Endothelial cell of umbilical vein (primary cell): Measurements from ENCODE around the gene MOB1B. TPM values are rescaled to one million over a fixed set of nuclear protein-coding genes. Genes with fewer than 3 reads are reported as not detected.

ENCODE experiments used
- BruUV-seq: library from RNA; stranded (reverse); fragments of 400-500 nt; replicated peaks from 2 replicates; lab custom pipeline; 2021; lab: Mats Ljungman, UMichigan
- CTCF ChIA-PET: fragments of 300-600, 350-600 bp; sonication (Branson Sonifier 250); formaldehyde crosslinking; loops from one replicate; lab custom pipeline; 2021; ENCODE audit warnings: antibody characterized with exemption, inconsistent platforms; lab: Charles Lee
- POLR2A ChIA-PET: fragments of 300-600, 350-600 bp; sonication (Branson Sonifier 250); formaldehyde crosslinking; loops from one replicate; lab custom pipeline; 2021; ENCODE audit warnings: antibody characterized with exemption, inconsistent platforms; lab: Charles Lee
- DNase-seq: peaks from one replicate; pipeline ENCODE4 v3.0.0-alpha.2; 2011; ENCODE audit warnings: low read depth, low spot score
- FAIRE-seq: peaks from 2 replicates; lab custom pipeline; 2011; peaks lifted over from hg19 to GRCh38; lab: Jason Lieb, UNC
- H2AFZ ChIP-seq: 2 replicates; pipeline ENCODE4 v1.6.0; 2012; ENCODE audit warnings: low read depth, low read length, control low read depth, inconsistent platforms
- H3K27ac ChIP-seq: 2 replicates; pipeline ENCODE4 v1.5.1; 2011; ENCODE audit warnings: low read depth, mild to moderate bottlenecking, control low read depth, low read length, moderate library complexity; ENCODE audit not compliant: insufficient read depth
- H3K27me3 ChIP-seq, 2 experiments: 2 replicates each; pipeline versions ENCODE4 v1.6.0 to v1.6.1; 2011; ENCODE audit warnings: low read length in 2 of 2, mixed read lengths in 1 of 2; ENCODE audit not compliant: control insufficient read depth in 2 of 2, insufficient read depth in 2 of 2
- H3K36me3 ChIP-seq, 2 experiments: 2 replicates in 1 of 2; 3 replicates in 1 of 2; pipeline ENCODE4 v1.5.1; 2011; ENCODE audit warnings: low read length in 2 of 2, mild to moderate bottlenecking in 1 of 2, moderate library complexity in 1 of 2; ENCODE audit not compliant: control insufficient read depth in 2 of 2, insufficient read depth in 2 of 2; ENCODE audit errors: extremely low read depth in 1 of 2
- H3K4me1 ChIP-seq: 3 replicates; pipeline ENCODE4 v1.5.1; 2011; ENCODE audit warnings: mild to moderate bottlenecking, low read length; ENCODE audit not compliant: control insufficient read depth, insufficient read depth; ENCODE audit errors: extremely low read depth
- H3K4me2 ChIP-seq: 2 replicates; pipeline ENCODE4 v1.6.1; 2011; ENCODE audit warnings: low read length, control low read depth, mixed read lengths; ENCODE audit not compliant: insufficient read depth
- H3K4me3 ChIP-seq, 3 experiments: fragments of 200-600 bp in 1 of 3; sonication (generic), shearing (Covaris generic) in 1 of 3; replicated peaks in 1 of 3; 2 replicates each; pipeline ENCODE4 v1.5.1; 2011 to 2016; ENCODE audit warnings: control low read depth in 3 of 3, low read length in 3 of 3, mild to moderate bottlenecking in 2 of 3, inconsistent platforms in 1 of 3, low read depth in 1 of 3, moderate library complexity in 1 of 3; ENCODE audit not compliant: insufficient read depth in 1 of 3
- H3K79me2 ChIP-seq: 2 replicates; pipeline ENCODE4 v1.6.0; 2012; ENCODE audit warnings: low read length, inconsistent platforms; ENCODE audit not compliant: control insufficient read depth, insufficient read depth
- H3K9ac ChIP-seq: replicated peaks from 2 replicates; pipeline ENCODE3; 2011; ENCODE audit warnings: low read length, control low read depth; ENCODE audit not compliant: insufficient read depth; ENCODE audit errors: extremely low read depth
- H3K9me1 ChIP-seq: replicated peaks from 3 replicates; pipeline ENCODE4 v1.6.0; 2011; ENCODE audit warnings: mild to moderate bottlenecking, low read length; ENCODE audit not compliant: control insufficient read depth, insufficient read depth; ENCODE audit errors: extremely low read depth
- H3K9me3 ChIP-seq: replicated peaks from 2 replicates; pipeline ENCODE4 v1.5.1; 2012; ENCODE audit warnings: low read length, inconsistent platforms; ENCODE audit not compliant: control insufficient read depth, insufficient read depth
- H4K20me1 ChIP-seq: replicated peaks from 2 replicates; pipeline ENCODE3; 2011; ENCODE audit warnings: mild to moderate bottlenecking, low read length; ENCODE audit not compliant: control insufficient read depth, insufficient read depth; ENCODE audit errors: extremely low read depth
- CTCF ChIP-seq, 2 donors: IDR thresholded peaks; 1 replicate in 1 of 2; 2 replicates in 1 of 2; pipeline ENCODE4 v1.5.1; 2011; ENCODE audit warnings: low read length in 2 of 2, mild to moderate bottlenecking in 2 of 2, moderate library complexity in 2 of 2, control low read depth in 1 of 2, inconsistent platforms in 1 of 2, low read depth in 1 of 2; ENCODE audit not compliant: insufficient read depth in 1 of 2; ENCODE audit errors: extremely low read depth in 1 of 2
- EZH2 ChIP-seq: IDR thresholded peaks from 2 replicates; pipeline ENCODE4 v1.6.1; 2012; ENCODE audit warnings: borderline replicate concordance, low read depth, mild to moderate bottlenecking, moderate library complexity, low read length, inconsistent platforms; ENCODE audit not compliant: severe bottlenecking
- FOS ChIP-seq: IDR thresholded peaks from 2 replicates; pipeline ENCODE4 v1.6.1; 2011; ENCODE audit warnings: mild to moderate bottlenecking, low read length, moderate library complexity, borderline replicate concordance; ENCODE audit not compliant: insufficient read depth
- GATA2 ChIP-seq: IDR thresholded peaks from 2 replicates; pipeline ENCODE4 v1.7.0; 2011; ENCODE audit warnings: low read depth, mild to moderate bottlenecking, moderate library complexity, mixed read lengths, low read length; ENCODE audit not compliant: insufficient read length, insufficient read depth
- JUN ChIP-seq: IDR thresholded peaks from 2 replicates; pipeline ENCODE4 v1.6.1; 2011; ENCODE audit warnings: borderline replicate concordance, low read depth; ENCODE audit not compliant: insufficient read length, insufficient read depth
- MAX ChIP-seq: IDR thresholded peaks from 2 replicates; pipeline ENCODE4 v1.6.1; 2011; ENCODE audit not compliant: insufficient read depth, insufficient read length
- MYC ChIP-seq: IDR thresholded peaks from one replicate; pipeline ENCODE4 v1.6.1; 2011; ENCODE audit warnings: mild to moderate bottlenecking, low read depth, low read length
- POLR2A ChIP-seq: IDR thresholded peaks from 2 replicates; pipeline ENCODE4 v1.6.1; 2012; ENCODE audit warnings: low read depth, mild to moderate bottlenecking, control low read depth, low read length
- POLR2AphosphoS5 ChIP-seq: IDR thresholded peaks from 2 replicates; pipeline ENCODE4 v1.6.1; 2012; ENCODE audit warnings: low read depth, mild to moderate bottlenecking, control low read depth, low read length, moderate library complexity; ENCODE audit not compliant: insufficient read depth
- dilution Hi-C: fragments of 300-500 bp; cut with MboI; formaldehyde crosslinking; loops from one replicate; pipeline ENCODE4 v1.15.0; 2019; ENCODE audit warnings: low sequenced_read_pairs; ENCODE audit not compliant: extremely low pct_ligation_motif_present
- intact Hi-C: fragments of 100-400 bp; cut with micrococcal nuclease; formaldehyde crosslinking; loops from one replicate; pipeline ENCODE4 v1.10.0; 2022
- polyA plus RNA-seq, 4 experiments: library from polyadenylated mRNA; depleted of rRNA in 3 of 4; stranded (reverse) in 3 of 4; unstranded in 1 of 4; fragments of >200 nt; gene quantifications; 2 replicates each; pipeline versions ENCODE4 v1.2.1 to v1.2.3, GENCODE V29; 2011 to 2012; ENCODE audit warnings: missing spikeins in 1 of 4
- total RNA-seq: library from RNA; stranded (reverse); gene quantifications from 2 replicates; pipeline ENCODE4 v1.2.3, GENCODE V29; 2021

Gene MOB1B
- total and polyA plus RNA-seq, 2 donors (not counting 3 experiments of a cell fraction or from before 2014, with no cell fraction given) = 4.3 to 23.9 TPM

GRCh38 chr4:70855464-70855863, 46.7 kb upstream of the MOB1B start:
- dilution Hi-C loops = no loop called here
- POLR2A ChIA-PET = no interaction called here
- FAIRE-seq = no peak

GRCh38 chr4:70858454-70858853, 43.7 kb upstream of the MOB1B start:
- H3K4me3 ChIP-seq = no peak overlapping the region
- H3K79me2 ChIP-seq = no peaks in the 10 kb centered on the region
- no peaks in the 10 kb centered on the region for H3K9me3 ChIP-seq
- BruUV-seq = no TSS peak
- intact Hi-C loops (no loop called here), dilution Hi-C loops (no loop called here)
- H3K27me3 ChIP-seq = peaks cover 0 to 2% of the 10 kb centered on the region in 2 experiments
- no peak overlapping the region for H3K9ac ChIP-seq
- no peak overlapping the region for H2AFZ ChIP-seq
- H3K4me1 ChIP-seq = no peaks in the 10 kb centered on the region
- H3K9me1 ChIP-seq = no peaks in the 10 kb centered on the region
- no peak for DNase-seq
- TF ChIP-seq POLR2A = no peak
- TF ChIP-seq FOS = no peak
- no peak for TF ChIP-seq EZH2
- no peak for TF ChIP-seq JUN
- TF ChIP-seq MYC = no peak
- no peak for TF ChIP-seq MAX
- no peak for TF ChIP-seq POLR2AphosphoS5
- no peak for TF ChIP-seq GATA2
- no peak for TF ChIP-seq CTCF (IDR thresholded peaks at IDR 0.05; ENCODE audit: extremely low read depth in 1 of 2, insufficient read depth in 1 of 2, low read depth in 1 of 2, low read length in 2 of 2)
- FAIRE-seq = no peak
- no peaks in the 10 kb centered on the region for H4K20me1 ChIP-seq
- H3K36me3 ChIP-seq = no peaks in the 10 kb centered on the region
- H3K27ac ChIP-seq = no peak overlapping the region
- no peak overlapping the region for H3K4me2 ChIP-seq
- POLR2A ChIA-PET = no interaction called here
- CTCF ChIA-PET = no interaction called here

More at GRCh38 chr4:70855464-70855863, 46.7 kb upstream of the MOB1B start:
- no peaks in the 10 kb centered on the region for H3K9me1 ChIP-seq
- TF ChIP-seq EZH2 = no peak
- no peak for TF ChIP-seq MYC
- TF ChIP-seq POLR2A = no peak
- no TSS peak for BruUV-seq
- no peaks in the 10 kb centered on the region for H3K36me3 ChIP-seq
- H4K20me1 ChIP-seq = no peaks in the 10 kb centered on the region
- no peak overlapping the region for H3K9ac ChIP-seq
- peaks cover 0 to 2% of the 10 kb centered on the region in 2 experiments for H3K27me3 ChIP-seq
- DNase-seq = no peak
- no peak overlapping the region for H2AFZ ChIP-seq
- H3K4me1 ChIP-seq = no peaks in the 10 kb centered on the region
- H3K9me3 ChIP-seq = no peaks in the 10 kb centered on the region
- intact Hi-C loops = no loop called here
- H3K27ac ChIP-seq = no peak overlapping the region
- H3K79me2 ChIP-seq = no peaks in the 10 kb centered on the region
- H3K4me3 ChIP-seq = no peak overlapping the region
- CTCF ChIA-PET = no interaction called here
- no peak overlapping the region for H3K4me2 ChIP-seq
